Stimulated activated CD4-positive, alpha-beta T cell treated with anti-CD3 and anti-CD28 coated beads, Interleukin-15, amount 100 ng/mL, for 48 hours (primary cell): ENCODE results near the gene EBF3.

ENCODE experiments used
- DNase-seq, 2 donors: peaks; one replicate each; pipeline ENCODE4 v3.0.0-alpha.2; 2020; ENCODE audit warnings: low read depth in 2 of 2

Gene EBF3

GRCh38 chr10:129836253-129836652 lies 127.8 kb downstream of the EBF3 start:
- DNase-seq: no peak

- DNase-seq: no peak
Measured at GRCh38 chr10:129833994-129834739, 129.9 kb downstream of the EBF3 start.

GRCh38 chr10:129833468-129833950 lies 130.6 kb downstream of the EBF3 start:
- DNase-seq: no peak

- DNase-seq: no peak
Measured at GRCh38 chr10:129832573-129833467, 131.3 kb downstream of the EBF3 start.

- no peak for DNase-seq
Measured at GRCh38 chr10:129831150-129831549, 132.9 kb downstream of the EBF3 start.

- DNase-seq: no peak
Measured at GRCh38 chr10:129825826-129826225, 138.2 kb downstream of the EBF3 start.

- no peak for DNase-seq
Measured at GRCh38 chr10:129825221-129825620, 138.9 kb downstream of the EBF3 start.

GRCh38 chr10:129820451-129820850 lies 143.6 kb downstream of the EBF3 start:
- DNase-seq: no peak

- no peak for DNase-seq
Measured at GRCh38 chr10:129816656-129817045, 147.4 kb downstream of the EBF3 start.

- DNase-seq: no peak
Measured at GRCh38 chr10:129815898-129816655, 148.0 kb downstream of the EBF3 start.

GRCh38 chr10:129814681-129815646 lies 149.1 kb downstream of the EBF3 start:
- DNase-seq: no peak

- DNase-seq: no peak
Measured at GRCh38 chr10:129812398-129812797, 151.7 kb downstream of the EBF3 start.

GRCh38 chr10:129811208-129811607 lies 152.9 kb downstream of the EBF3 start:
- DNase-seq: no peak

GRCh38 chr10:129809841-129810240 lies 154.2 kb downstream of the EBF3 start:
- no peak for DNase-seq

- no peak for DNase-seq
Measured at GRCh38 chr10:129809431-129809830, 154.6 kb downstream of the EBF3 start.

- DNase-seq: no peak
Measured at GRCh38 chr10:129808092-129808983, 155.7 kb downstream of the EBF3 start.

GRCh38 chr10:129807211-129807610 lies 156.9 kb downstream of the EBF3 start:
- no peak for DNase-seq

- DNase-seq: no peak
Measured at GRCh38 chr10:129800796-129801340, 163.2 kb downstream of the EBF3 start.

GRCh38 chr10:129799942-129800341 lies 164.1 kb downstream of the EBF3 start:
- no peak for DNase-seq
